ENCODE data around the gene TLR6. TPM values are rescaled to one million over a fixed set of nuclear protein-coding genes. Genes with fewer than 3 reads are reported as not detected.

Gene TLR6
- total RNA-seq, 2 donors from 2014 or later, result 0.13 to 0.53 TPM

DNA sequence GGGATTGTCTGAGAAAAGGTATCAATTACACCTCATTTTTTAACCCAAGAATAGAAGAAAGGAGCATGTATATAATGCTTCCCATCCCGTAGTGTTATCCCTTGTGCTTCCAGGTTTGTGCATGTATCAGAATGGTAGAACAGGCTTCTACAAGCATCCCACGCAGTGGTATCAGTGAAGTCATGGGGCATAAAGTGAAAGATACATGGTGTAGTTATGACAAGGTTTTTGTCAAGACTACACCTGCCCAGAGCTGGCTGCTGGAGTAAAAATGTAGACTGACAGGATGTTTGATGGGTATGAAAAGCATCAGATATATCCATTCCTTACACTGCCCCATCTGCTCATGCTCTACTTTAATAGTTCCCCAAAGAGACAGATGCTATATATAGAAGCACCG lies 61.5 kb downstream of the TLR6 start:
- H3K27ac Mint-ChIP-seq, result no peak overlapping the region
- no peaks in the 10 kb centered on the region for H3K9me3 ChIP-seq (ENCODE audit: control insufficient read depth, low read length)
- no peaks in the 10 kb centered on the region for H3K4me1 Mint-ChIP-seq
- no peak overlapping the region for H3K27ac ChIP-seq (ENCODE audit: low read depth, low read length)
- H3K36me3 ChIP-seq (ENCODE audit: control insufficient read depth, insufficient read depth, low read length), result no peaks in the 10 kb centered on the region
- TF ChIP-seq, protein P1, sequence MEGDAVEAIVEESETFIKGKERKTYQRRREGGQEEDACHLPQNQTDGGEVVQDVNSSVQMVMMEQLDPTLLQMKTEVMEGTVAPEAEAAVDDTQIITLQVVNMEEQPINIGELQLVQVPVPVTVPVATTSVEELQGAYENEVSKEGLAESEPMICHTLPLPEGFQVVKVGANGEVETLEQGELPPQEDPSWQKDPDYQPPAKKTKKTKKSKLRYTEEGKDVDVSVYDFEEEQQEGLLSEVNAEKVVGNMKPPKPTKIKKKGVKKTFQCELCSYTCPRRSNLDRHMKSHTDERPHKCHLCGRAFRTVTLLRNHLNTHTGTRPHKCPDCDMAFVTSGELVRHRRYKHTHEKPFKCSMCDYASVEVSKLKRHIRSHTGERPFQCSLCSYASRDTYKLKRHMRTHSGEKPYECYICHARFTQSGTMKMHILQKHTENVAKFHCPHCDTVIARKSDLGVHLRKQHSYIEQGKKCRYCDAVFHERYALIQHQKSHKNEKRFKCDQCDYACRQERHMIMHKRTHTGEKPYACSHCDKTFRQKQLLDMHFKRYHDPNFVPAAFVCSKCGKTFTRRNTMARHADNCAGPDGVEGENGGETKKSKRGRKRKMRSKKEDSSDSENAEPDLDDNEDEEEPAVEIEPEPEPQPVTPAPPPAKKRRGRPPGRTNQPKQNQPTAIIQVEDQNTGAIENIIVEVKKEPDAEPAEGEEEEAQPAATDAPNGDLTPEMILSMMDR (conservative IDR thresholded peaks at IDR 0.05), result no peak
- H3K4me1 ChIP-seq (ENCODE audit: control insufficient read depth, insufficient read depth, low read length), result no peaks in the 10 kb centered on the region
- no peaks in the 10 kb centered on the region for H3K9me3 Mint-ChIP-seq
- H3K9ac ChIP-seq (ENCODE audit: extremely low read depth, low read length, poor library complexity, severe bottlenecking), result no peak overlapping the region
- 80 to 90% methylated on average over 1 to 3 of the region's 3 CpGs for WGBS, 2 experiments (ENCODE audit: insufficient coverage in 1 of 2, insufficient read length in 1 of 2)
- no peaks in the 10 kb centered on the region for H3K27me3 ChIP-seq (ENCODE audit: control insufficient read depth, insufficient read depth, low read length, poor library complexity, severe bottlenecking)
- no peaks in the 10 kb centered on the region for H3K36me3 Mint-ChIP-seq (ENCODE audit: low read depth)
- no peak for DNase-seq
- no peaks in the 10 kb centered on the region for H3K27me3 Mint-ChIP-seq (ENCODE audit: insufficient read depth)
- no peak overlapping the region for H3K4me3 Mint-ChIP-seq
- H3K4me3 ChIP-seq (ENCODE audit: low read length), result no peak overlapping the region

DNA sequence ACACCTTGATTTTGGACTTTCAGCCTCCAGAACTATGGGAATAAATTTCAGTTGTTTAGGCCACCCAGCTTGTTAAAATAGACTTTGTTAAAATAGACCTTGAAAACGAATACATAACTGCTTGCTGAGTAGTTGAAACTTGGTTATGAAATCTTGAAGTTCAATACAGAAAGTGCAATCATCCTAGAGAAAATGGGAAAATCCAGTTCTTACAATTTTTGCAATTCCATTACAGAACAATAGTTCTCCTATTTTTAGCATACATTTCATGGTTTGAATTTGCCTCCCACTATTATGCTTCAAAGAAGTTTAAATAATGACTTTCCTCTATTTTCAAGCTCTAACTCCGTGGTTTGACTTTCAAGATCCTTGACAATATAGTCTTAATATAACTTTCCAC lies 62.6 kb downstream of the TLR6 start:
- WGBS, 2 experiments (ENCODE audit: insufficient coverage in 1 of 2, insufficient read length in 1 of 2), result 84 to 93% methylated on average over 2 of the region's 2 CpGs
- H3K9me3 ChIP-seq (ENCODE audit: control insufficient read depth, low read length), result no peaks in the 10 kb centered on the region
- H3K36me3 ChIP-seq (ENCODE audit: control insufficient read depth, insufficient read depth, low read length), result no peaks in the 10 kb centered on the region
- TF ChIP-seq, protein P1 (conservative IDR thresholded peaks at IDR 0.05), result no peak
- H3K27ac ChIP-seq (ENCODE audit: low read depth, low read length), result no peak overlapping the region
- H3K4me3 ChIP-seq (ENCODE audit: low read length), result no peak overlapping the region
- H3K36me3 Mint-ChIP-seq (ENCODE audit: low read depth), result no peaks in the 10 kb centered on the region
- H3K9me3 Mint-ChIP-seq, result no peaks in the 10 kb centered on the region
- no peak overlapping the region for H3K4me3 Mint-ChIP-seq
- H3K27me3 ChIP-seq (ENCODE audit: control insufficient read depth, insufficient read depth, low read length, poor library complexity, severe bottlenecking), result no peaks in the 10 kb centered on the region
- no peaks in the 10 kb centered on the region for H3K27me3 Mint-ChIP-seq (ENCODE audit: insufficient read depth)
- H3K4me1 ChIP-seq (ENCODE audit: control insufficient read depth, insufficient read depth, low read length), result no peaks in the 10 kb centered on the region
- no peak for DNase-seq
- H3K9ac ChIP-seq (ENCODE audit: extremely low read depth, low read length, poor library complexity, severe bottlenecking), result no peak overlapping the region
- no peaks in the 10 kb centered on the region for H3K4me1 Mint-ChIP-seq
- no peak overlapping the region for H3K27ac Mint-ChIP-seq

DNA sequence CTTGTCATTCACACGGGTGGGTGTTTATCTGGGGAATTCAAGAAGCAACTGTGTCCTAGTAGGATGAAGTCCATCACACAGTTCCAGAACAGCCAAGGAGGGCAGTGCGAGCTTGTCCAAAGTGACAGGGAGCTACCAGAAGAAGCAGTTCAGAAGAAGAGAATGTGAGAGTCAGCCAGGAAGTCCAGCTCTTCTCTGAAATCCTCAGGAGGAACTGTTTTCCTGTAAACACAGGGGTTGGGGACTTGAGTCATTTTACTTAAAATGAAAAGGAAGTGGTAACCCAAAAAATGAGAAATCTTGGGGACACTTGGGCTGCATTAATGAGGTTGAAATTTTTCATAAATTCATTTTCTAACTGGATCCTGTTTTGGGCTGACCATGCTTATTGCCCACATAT lies 65.6 kb downstream of the TLR6 start:
- no peaks in the 10 kb centered on the region for H3K4me1 ChIP-seq (ENCODE audit: control insufficient read depth, insufficient read depth, low read length)
- TF ChIP-seq, protein P1 (conservative IDR thresholded peaks at IDR 0.05), result no peak
- no peak overlapping the region for H3K27ac Mint-ChIP-seq
- no peaks in the 10 kb centered on the region for H3K9me3 Mint-ChIP-seq
- H3K36me3 Mint-ChIP-seq (ENCODE audit: low read depth), result no peaks in the 10 kb centered on the region
- no peak for DNase-seq
- H3K4me1 Mint-ChIP-seq, result no peaks in the 10 kb centered on the region
- H3K4me3 ChIP-seq (ENCODE audit: low read length), result no peak overlapping the region
- no peaks in the 10 kb centered on the region for H3K9me3 ChIP-seq (ENCODE audit: control insufficient read depth, low read length)
- no peak overlapping the region for H3K27ac ChIP-seq (ENCODE audit: low read depth, low read length)
- H3K4me3 Mint-ChIP-seq, result no peak overlapping the region
- no peaks in the 10 kb centered on the region for H3K27me3 Mint-ChIP-seq (ENCODE audit: insufficient read depth)
- H3K36me3 ChIP-seq (ENCODE audit: control insufficient read depth, insufficient read depth, low read length), result no peaks in the 10 kb centered on the region
- H3K9ac ChIP-seq (ENCODE audit: extremely low read depth, low read length, poor library complexity, severe bottlenecking), result no peak overlapping the region
- no peaks in the 10 kb centered on the region for H3K27me3 ChIP-seq (ENCODE audit: control insufficient read depth, insufficient read depth, low read length, poor library complexity, severe bottlenecking)
- 81 to 82% methylated on average over 2 of the region's 2 CpGs for WGBS, 2 experiments (ENCODE audit: insufficient coverage in 1 of 2, insufficient read length in 1 of 2)
